Breast epithelium (tissue), 4 donors: ENCODE data around the gene RHBDD3. TPM values are rescaled to one million over a fixed set of nuclear protein-coding genes. Genes with fewer than 3 reads are reported as not detected.

Experiments used
- DNase-seq, 2 donors: peaks; one replicate each; pipeline ENCODE4 v3.0.0-alpha.2; 2019; ENCODE audit warnings: low spot score in 2 of 2
- H3K27ac ChIP-seq, 2 donors: fragments of 200-600 bp; sonication (generic) in 1 of 2; one replicate each; pipeline ENCODE4 v1.5.1; 2016 to 2019; ENCODE audit warnings: mild to moderate bottlenecking in 1 of 2
- H3K27me3 ChIP-seq, 2 donors: fragments of 200-600 bp; sonication (generic) in 1 of 2; one replicate each; pipeline versions ENCODE4 v1.5.1 to v1.6.0; 2017 to 2019; ENCODE audit warnings: control low read depth in 1 of 2, mild to moderate bottlenecking in 1 of 2
- H3K36me3 ChIP-seq: fragments of 200-600 bp; one replicate; pipeline ENCODE4 v1.5.1; 2019
- H3K4me1 ChIP-seq, 2 donors: fragments of 200-600 bp; sonication (generic); one replicate each; pipeline ENCODE4 v1.5.1; 2016 to 2019; ENCODE audit warnings: control low read depth in 1 of 2
- H3K4me3 ChIP-seq, 3 donors: fragments of 200-600 bp; sonication (generic); 1 replicate in 2 of 3; 2 replicates in 1 of 3; pipeline ENCODE4 v1.5.1; 2016 to 2019; ENCODE audit warnings: mild to moderate bottlenecking in 3 of 3, moderate library complexity in 2 of 3
- H3K9me3 ChIP-seq, 2 donors: fragments of 200-600 bp; sonication (generic) in 1 of 2; one replicate each; pipeline ENCODE4 v1.5.1; 2016 to 2019; ENCODE audit warnings: control low read depth in 1 of 2
- POLR2A ChIP-seq: fragments of 450-650 bp; IDR thresholded peaks from one replicate; pipeline ENCODE4 v1.6.1; 2016; ENCODE audit warnings: antibody characterized with exemption, mild to moderate bottlenecking, moderate library complexity
- POLR2AphosphoS5 ChIP-seq, 3 donors: sonication (generic); formaldehyde crosslinking; IDR thresholded peaks; one replicate each; pipeline ENCODE4 v1.6.1; 2017; ENCODE audit warnings: antibody characterized with exemption in 3 of 3
- intact Hi-C: fragments of 100-400 bp; cut with DNase I; formaldehyde crosslinking; loops from one replicate; pipeline ENCODE4 v1.15.1; 2023; ENCODE audit warnings: low total_unique reads
- total RNA-seq, 3 donors: library from RNA; depleted of rRNA; stranded (reverse); fragments of >200 nt; gene quantifications; one replicate each; pipeline ENCODE4 v1.1.0, GENCODE V29; 2016
- TF ChIP-seq, protein P1 (sequence below), 3 donors: fragments of 450-650 bp; IDR thresholded peaks; one replicate each; pipeline ENCODE4 v1.5.1; 2016 to 2017; ENCODE audit warnings: antibody characterized with exemption in 3 of 3, mild to moderate bottlenecking in 3 of 3, moderate library complexity in 3 of 3

RHBDD3 gene
- total RNA-seq, 3 donors from 2014 or later, result 16.2 to 31.8 (median 28.2) TPM

DNA sequence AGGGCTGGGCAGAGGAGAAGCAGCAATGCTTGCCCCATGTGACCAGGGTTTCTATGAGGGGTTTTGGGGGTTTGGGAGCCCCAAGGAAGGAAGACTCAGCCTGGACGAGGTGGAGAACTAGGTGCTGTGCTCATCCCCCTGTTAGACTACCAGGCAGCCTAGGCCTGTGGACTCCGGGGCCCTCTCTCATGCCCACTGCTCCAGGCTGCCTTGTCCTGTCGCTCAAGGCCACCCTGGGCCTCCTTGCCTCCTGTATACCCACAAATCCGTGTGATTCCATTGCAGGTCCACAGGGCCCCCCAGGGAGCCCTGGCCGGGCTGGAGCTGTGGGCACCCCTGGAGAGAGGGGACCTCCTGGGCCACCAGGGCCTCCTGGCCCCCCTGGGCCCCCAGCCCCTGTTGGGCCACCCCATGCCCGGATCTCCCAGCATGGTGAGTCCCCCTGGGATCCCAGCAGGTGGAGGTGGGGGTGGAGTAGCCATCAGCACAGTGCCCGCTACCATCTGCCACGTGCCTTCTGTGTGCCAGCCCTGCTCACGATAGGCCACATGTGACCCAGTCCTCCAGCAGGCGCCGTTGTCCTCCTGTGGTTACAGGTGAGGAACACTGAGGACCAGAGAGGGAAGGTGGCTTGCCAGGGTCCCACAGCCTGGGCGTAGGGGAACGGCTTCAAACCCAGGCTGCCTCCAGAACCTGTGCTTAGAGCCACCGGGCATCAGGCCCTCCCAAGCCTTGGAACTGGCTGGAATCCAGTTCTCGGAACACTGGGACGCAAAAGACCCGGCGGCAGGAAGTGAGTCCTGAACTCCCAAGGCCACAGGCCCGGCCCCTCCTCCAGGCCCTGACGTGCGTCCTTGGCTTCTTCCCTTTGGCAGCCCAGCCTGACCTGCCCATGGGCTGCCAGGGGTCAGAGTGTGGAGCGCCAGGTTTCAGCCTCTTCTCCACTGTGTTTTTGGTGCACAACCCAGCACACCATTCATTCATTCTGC is 35.5 kb downstream of the RHBDD3 start:
- H3K4me1 ChIP-seq, result no peaks in the 10 kb centered on the region

DNA sequence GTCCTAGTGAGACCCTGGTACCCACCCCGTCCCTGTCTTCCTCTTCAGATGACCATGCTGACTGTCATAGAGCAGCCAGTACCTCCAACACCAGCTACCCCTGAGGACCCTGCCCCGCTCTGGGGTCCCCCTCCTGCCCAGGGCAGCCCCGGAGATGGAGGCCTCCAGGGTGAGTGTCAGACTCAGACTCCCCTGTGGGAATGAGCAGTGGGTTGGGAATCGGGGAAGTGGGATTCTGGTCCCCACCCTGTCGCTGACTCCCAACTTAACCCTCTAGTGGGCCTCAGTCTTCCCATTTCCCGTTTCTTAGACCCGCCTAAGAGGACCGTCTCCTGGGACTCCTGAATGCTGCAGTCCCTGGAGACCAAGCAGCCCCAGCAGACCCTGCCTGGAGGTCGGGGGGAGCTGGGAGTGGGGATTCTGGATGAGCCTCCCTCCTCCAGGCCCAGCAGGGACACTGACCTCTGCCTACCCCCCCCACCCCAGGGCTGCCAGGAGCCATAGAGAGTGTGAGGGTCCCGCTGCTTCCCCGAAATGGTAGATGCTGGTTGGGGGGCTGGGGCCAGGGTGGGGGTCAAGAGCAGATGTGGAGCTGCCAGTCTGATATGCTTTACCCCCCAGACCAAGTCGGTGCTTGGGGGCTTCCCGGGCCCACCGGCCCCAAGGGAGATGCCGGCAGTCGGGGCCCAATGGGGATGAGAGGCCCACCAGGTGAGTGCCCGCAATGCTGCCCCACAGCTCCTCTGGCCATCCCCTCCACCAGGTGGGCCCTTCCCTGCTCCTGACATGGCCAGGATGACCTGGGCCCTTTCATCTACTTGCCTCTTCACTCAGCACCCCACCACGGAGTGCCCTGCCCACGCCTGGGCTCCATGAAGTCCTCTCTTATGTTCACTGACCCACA is 36.6 kb downstream of the RHBDD3 start:
- TF ChIP-seq, protein P1, sequence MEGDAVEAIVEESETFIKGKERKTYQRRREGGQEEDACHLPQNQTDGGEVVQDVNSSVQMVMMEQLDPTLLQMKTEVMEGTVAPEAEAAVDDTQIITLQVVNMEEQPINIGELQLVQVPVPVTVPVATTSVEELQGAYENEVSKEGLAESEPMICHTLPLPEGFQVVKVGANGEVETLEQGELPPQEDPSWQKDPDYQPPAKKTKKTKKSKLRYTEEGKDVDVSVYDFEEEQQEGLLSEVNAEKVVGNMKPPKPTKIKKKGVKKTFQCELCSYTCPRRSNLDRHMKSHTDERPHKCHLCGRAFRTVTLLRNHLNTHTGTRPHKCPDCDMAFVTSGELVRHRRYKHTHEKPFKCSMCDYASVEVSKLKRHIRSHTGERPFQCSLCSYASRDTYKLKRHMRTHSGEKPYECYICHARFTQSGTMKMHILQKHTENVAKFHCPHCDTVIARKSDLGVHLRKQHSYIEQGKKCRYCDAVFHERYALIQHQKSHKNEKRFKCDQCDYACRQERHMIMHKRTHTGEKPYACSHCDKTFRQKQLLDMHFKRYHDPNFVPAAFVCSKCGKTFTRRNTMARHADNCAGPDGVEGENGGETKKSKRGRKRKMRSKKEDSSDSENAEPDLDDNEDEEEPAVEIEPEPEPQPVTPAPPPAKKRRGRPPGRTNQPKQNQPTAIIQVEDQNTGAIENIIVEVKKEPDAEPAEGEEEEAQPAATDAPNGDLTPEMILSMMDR (IDR thresholded peaks at IDR 0.05), result no peak
- TF ChIP-seq POLR2A (no peak), POLR2AphosphoS5 (IDR thresholded peaks at IDR 0.05) (no peak)
- Histone ChIP-seq H3K4me1 (no peaks in the 10 kb centered on the region), H3K9me3 (no peaks in the 10 kb centered on the region), H3K27ac (no peak overlapping the region), H3K27me3 (no peaks in the 10 kb centered on the region), H3K4me3 (no peak overlapping the region), H3K36me3 (no peaks in the 10 kb centered on the region)
- no peak for DNase-seq
- intact Hi-C loops, result no loop called here

More for the DNA sequence above, 35.5 kb downstream of the RHBDD3 start:
- H3K9me3 ChIP-seq, result no peaks in the 10 kb centered on the region
- intact Hi-C loops, result no loop called here
- no peaks in the 10 kb centered on the region for H3K27me3 ChIP-seq
- no peak for TF ChIP-seq POLR2AphosphoS5 (IDR thresholded peaks at IDR 0.05)
- TF ChIP-seq, protein P1 (IDR thresholded peaks at IDR 0.05), result no peak
- no peak for TF ChIP-seq POLR2A
- H3K27ac ChIP-seq, result peak overlapping the region in 1 of 2 donors; percentile 4
- H3K4me3 ChIP-seq, result no peak overlapping the region
- no peak for DNase-seq
- H3K36me3 ChIP-seq, result no peaks in the 10 kb centered on the region

DNA sequence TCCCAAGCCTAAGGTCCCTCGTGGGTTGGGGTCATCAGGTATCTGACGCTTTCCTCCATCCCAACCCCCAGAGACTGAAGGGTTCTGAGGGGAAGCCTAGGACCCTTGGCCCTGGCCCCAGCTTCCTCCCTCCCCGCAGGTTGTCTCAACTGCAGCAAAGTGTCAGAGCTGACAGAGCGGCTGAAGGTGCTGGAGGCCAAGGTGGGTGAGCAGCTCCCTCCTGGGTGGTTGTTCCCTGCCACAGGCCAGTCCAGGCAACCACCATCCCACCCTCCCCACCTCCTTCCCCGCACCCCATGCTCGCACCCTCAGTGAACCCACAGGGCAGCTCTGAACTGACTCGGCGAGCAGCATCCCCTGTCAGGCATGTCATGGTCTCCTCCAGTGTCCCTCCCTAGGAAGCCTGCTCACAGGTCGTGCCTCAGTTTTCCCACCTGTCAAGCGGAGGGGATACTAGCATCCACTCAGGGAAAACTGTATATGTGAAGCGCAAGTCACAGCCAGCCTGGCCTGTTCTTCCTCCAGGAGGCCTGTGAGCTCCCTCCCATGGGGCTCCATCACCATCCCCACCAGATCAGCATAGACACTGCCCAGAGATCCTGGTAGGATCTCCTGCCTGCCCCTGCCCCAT is 41.3 kb downstream of the RHBDD3 start:
- H3K27ac ChIP-seq, result peak overlapping the region in 1 of 2 donors; percentile 56
- no peak for TF ChIP-seq POLR2AphosphoS5 (IDR thresholded peaks at IDR 0.05)
- no peak for TF ChIP-seq POLR2A
- TF ChIP-seq, protein P1 (IDR thresholded peaks at IDR 0.05), result no peak
- DNase-seq, result no peak

DNA sequence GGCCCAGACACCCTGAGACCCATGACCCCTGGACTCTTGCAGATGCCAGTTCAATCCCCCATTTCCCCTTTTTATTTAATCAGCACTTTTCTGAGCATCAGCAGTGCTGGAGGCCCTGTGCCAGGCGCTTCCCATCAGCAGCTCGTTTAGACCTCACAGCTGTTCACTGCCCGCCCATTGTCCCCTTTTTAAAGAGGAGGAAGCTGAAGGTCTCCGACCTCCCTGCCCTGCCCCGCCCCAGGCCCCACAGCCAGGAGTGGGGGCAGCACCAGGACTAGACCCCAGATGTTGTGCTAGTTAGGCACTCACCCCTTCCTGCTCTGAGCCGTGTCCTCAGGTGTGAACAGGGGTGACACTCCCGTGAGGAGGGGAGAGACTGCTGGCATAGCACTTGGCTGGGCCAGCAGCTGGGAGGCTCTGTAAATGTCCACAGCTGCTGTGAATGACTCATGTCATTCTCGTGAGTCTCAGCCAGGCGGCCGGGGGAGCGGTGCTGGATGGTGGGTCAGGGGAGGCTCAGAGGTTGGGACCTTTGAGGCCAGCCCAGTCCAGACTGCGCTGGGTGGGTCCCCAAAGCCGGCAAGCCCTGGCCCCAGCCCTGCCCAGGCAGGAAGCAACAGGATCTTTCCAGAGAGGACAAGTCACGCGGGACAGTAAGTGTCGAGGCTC is 42.2 kb downstream of the RHBDD3 start:
- DNase-seq, result no peak
- peak overlapping the region in 1 of 2 donors; percentile 56 for H3K27ac ChIP-seq

More for the DNA sequence above, 41.3 kb downstream of the RHBDD3 start:
- Histone ChIP-seq H3K4me3 (no peak overlapping the region), H3K27me3 (no peaks in the 10 kb centered on the region), H3K36me3 (no peaks in the 10 kb centered on the region), H3K4me1 (no peaks in the 10 kb centered on the region), H3K9me3 (no peaks in the 10 kb centered on the region)
- intact Hi-C loops, result no loop called here

More for the DNA sequence above, 42.2 kb downstream of the RHBDD3 start:
- no peaks in the 10 kb centered on the region for H3K27me3 ChIP-seq
- no peaks in the 10 kb centered on the region for H3K4me1 ChIP-seq
- no peaks in the 10 kb centered on the region for H3K36me3 ChIP-seq
- TF ChIP-seq POLR2A, result no peak
- peak in 1 of 3 donors; percentile 47 for TF ChIP-seq POLR2AphosphoS5 (IDR thresholded peaks at IDR 0.05)
- H3K9me3 ChIP-seq, result no peaks in the 10 kb centered on the region
- no peak overlapping the region for H3K4me3 ChIP-seq
- intact Hi-C loops, result no loop called here
